ENCODE measurements around the gene TNPO1. TPM values are rescaled to one million over a fixed set of nuclear protein-coding genes. Genes with fewer than 3 reads are reported as not detected.

Gene TNPO1
- total and polyA plus RNA-seq, 2 of the 13 experiments (the other 11 are each of a cell fraction or from before 2014, with no cell fraction given), result 26.7 to 123 TPM

- TF ChIP-seq MTA1 (CRISPR knock-in tag; IDR thresholded peaks at IDR 0.05; ENCODE audit: borderline replicate concordance) (peak; percentile 76; the same call in 1 of the 2 replicates), TAF15 (IDR thresholded peaks at IDR 0.05; ENCODE audit: low read depth, low read length, poor library complexity, severe bottlenecking) (no peak), SETDB1 (CRISPR knock-in tag; IDR thresholded peaks at IDR 0.05; ENCODE audit: borderline replicate concordance) (no peak), ZKSCAN5 (CRISPR knock-in tag; IDR thresholded peaks at IDR 0.05) (no peak), ATF5 (CRISPR knock-in tag; IDR thresholded peaks at IDR 0.05; ENCODE audit: low read depth) (0 out of 2 replicates have a peak, but pooled peaks have one; percentile 39), ATF7 (IDR thresholded peaks at IDR 0.05) (no peak), ATF7 (CRISPR knock-in tag; IDR thresholded peaks at IDR 0.05) (no peak), BRF2 (CRISPR knock-in tag; IDR thresholded peaks at IDR 0.05) (0 out of 2 replicates have a peak, but pooled peaks have one; percentile 42), SRSF4 (IDR thresholded peaks at IDR 0.05; ENCODE audit: low read depth, low read length, poor library complexity, severe bottlenecking) (no peak), ZC3H13 (CRISPR knock-in tag; IDR thresholded peaks at IDR 0.05) (no peak), RAD21 (CRISPR knock-in tag; IDR thresholded peaks at IDR 0.05) (peak; percentile 45), AKNA (CRISPR knock-in tag; IDR thresholded peaks at IDR 0.05; ENCODE audit: borderline replicate concordance) (no peak), ETS1 (CRISPR knock-in tag; IDR thresholded peaks at IDR 0.05) (no peak; the same call in 1 of the 2 replicates), BCL6 (CRISPR knock-in tag; IDR thresholded peaks at IDR 0.05) (0 out of 2 replicates have a peak, but pooled peaks have one; percentile 22), ZFP82 (CRISPR knock-in tag; IDR thresholded peaks at IDR 0.05; ENCODE audit: borderline replicate concordance) (no peak; the same call in 1 of the 2 replicates), CBX1 (IDR thresholded peaks at IDR 0.05; ENCODE audit: low read depth) (no peak), POLR2G (IDR thresholded peaks at IDR 0.05; ENCODE audit: low read depth, low read length) (peak; percentile 89), GFI1 (CRISPR knock-in tag; IDR thresholded peaks at IDR 0.05; ENCODE audit: borderline replicate concordance) (no peak; the same call in 1 of the 2 replicates), KDM5B (CRISPR knock-in tag; IDR thresholded peaks at IDR 0.05; ENCODE audit: borderline replicate concordance) (peak; percentile 63; the same call in 1 of the 2 replicates), ZNF577 (CRISPR knock-in tag; IDR thresholded peaks at IDR 0.05; ENCODE audit: borderline replicate concordance, low read depth) (no peak), ESRRA (CRISPR knock-in tag; IDR thresholded peaks at IDR 0.05; ENCODE audit: low read depth) (no peak)
These were observed at the start of gene TNPO1 (continued) for GRCh38 chr5:72816284-72817075.
